Liver (tissue), 3 donors: ENCODE results near the gene GDPD5.

Experiments
- EGR1 ChIP-seq, 2 donors: IDR thresholded peaks; 2 replicates each; pipeline ENCODE4 v1.6.1; 2016 to 2018; ENCODE audit warnings: antibody characterized with exemption in 2 of 2, low read depth in 2 of 2
- GABPA ChIP-seq, 2 donors: IDR thresholded peaks in 1 of 2; conservative IDR thresholded peaks in 1 of 2; 2 replicates each; pipeline ENCODE4 v1.6.1; 2016; ENCODE audit warnings: antibody characterized with exemption in 2 of 2, mild to moderate bottlenecking in 1 of 2, moderate library complexity in 1 of 2
- REST ChIP-seq: IDR thresholded peaks from 2 replicates; pipeline ENCODE4 v1.6.1; 2016; ENCODE audit warnings: antibody characterized with exemption, mild to moderate bottlenecking
- SP1 ChIP-seq: IDR thresholded peaks from 2 replicates; pipeline ENCODE4 v1.6.1; 2018; ENCODE audit warnings: antibody characterized with exemption, mild to moderate bottlenecking
- TAF1 ChIP-seq: conservative IDR thresholded peaks from 2 replicates; pipeline ENCODE4 v1.6.1; 2016; ENCODE audit warnings: antibody characterized with exemption, mild to moderate bottlenecking
- YY1 ChIP-seq: IDR thresholded peaks from 2 replicates; pipeline ENCODE4 v1.6.1; 2016; ENCODE audit warnings: antibody characterized with exemption, mild to moderate bottlenecking
- TF ChIP-seq, protein P1 (sequence below): fragments of 150-350 bp; IDR thresholded peaks from 2 replicates; pipeline ENCODE4 v1.5.1; 2017; ENCODE audit warnings: improper control_type of control experiment, low read depth, low read length; ENCODE audit not compliant: missing input control
- TF ChIP-seq, protein P2 (sequence below): IDR thresholded peaks from 2 replicates; pipeline ENCODE4 v1.6.1; 2016; ENCODE audit warnings: antibody characterized with exemption
- donor health status: healthy.
- donor health status: healthy.

- TF ChIP-seq YY1 (no peak), EGR1 (IDR thresholded peaks at IDR 0.05; ENCODE audit: low read depth in 2 of 2) (no peak), REST (no peak), GABPA (IDR thresholded peaks at IDR 0.05 in 1 of 2, conservative IDR thresholded peaks at IDR 0.05 in 1 of 2) (no peak), SP1 (no peak), TAF1 (no peak)
- TF ChIP-seq, protein P1, sequence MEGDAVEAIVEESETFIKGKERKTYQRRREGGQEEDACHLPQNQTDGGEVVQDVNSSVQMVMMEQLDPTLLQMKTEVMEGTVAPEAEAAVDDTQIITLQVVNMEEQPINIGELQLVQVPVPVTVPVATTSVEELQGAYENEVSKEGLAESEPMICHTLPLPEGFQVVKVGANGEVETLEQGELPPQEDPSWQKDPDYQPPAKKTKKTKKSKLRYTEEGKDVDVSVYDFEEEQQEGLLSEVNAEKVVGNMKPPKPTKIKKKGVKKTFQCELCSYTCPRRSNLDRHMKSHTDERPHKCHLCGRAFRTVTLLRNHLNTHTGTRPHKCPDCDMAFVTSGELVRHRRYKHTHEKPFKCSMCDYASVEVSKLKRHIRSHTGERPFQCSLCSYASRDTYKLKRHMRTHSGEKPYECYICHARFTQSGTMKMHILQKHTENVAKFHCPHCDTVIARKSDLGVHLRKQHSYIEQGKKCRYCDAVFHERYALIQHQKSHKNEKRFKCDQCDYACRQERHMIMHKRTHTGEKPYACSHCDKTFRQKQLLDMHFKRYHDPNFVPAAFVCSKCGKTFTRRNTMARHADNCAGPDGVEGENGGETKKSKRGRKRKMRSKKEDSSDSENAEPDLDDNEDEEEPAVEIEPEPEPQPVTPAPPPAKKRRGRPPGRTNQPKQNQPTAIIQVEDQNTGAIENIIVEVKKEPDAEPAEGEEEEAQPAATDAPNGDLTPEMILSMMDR: no peak
- TF ChIP-seq, protein P2, sequence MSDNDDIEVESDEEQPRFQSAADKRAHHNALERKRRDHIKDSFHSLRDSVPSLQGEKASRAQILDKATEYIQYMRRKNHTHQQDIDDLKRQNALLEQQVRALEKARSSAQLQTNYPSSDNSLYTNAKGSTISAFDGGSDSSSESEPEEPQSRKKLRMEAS: no peak
These were observed 125.4 kb downstream of the GDPD5 start for GRCh38 chr11:75400146-75400865.
